Kidney (tissue), 22 donors: ENCODE data around the gene OSBPL10. TPM values are rescaled to one million over a fixed set of nuclear protein-coding genes. Genes with fewer than 3 reads are reported as not detected.

Experiments used
- DNase-seq, 5 donors: peaks; one replicate each; pipeline ENCODE4 v3.0.0-alpha.2; 2013 to 2020
- FAIRE-seq: peaks from 2 replicates; lab custom pipeline; 2012; peaks lifted over from hg19 to GRCh38; lab: Jason Lieb, UNC
- H3K27ac ChIP-seq, 2 donors: one replicate each; pipeline ENCODE4 v1.7.0; 2013; ENCODE audit warnings: low read depth in 2 of 2, low read length in 2 of 2, inconsistent platforms in 1 of 2
- H3K27me3 ChIP-seq: one replicate; pipeline ENCODE4 v1.7.1; 2013; ENCODE audit warnings: low read length, inconsistent platforms; ENCODE audit not compliant: control insufficient read depth, insufficient read depth
- H3K36me3 ChIP-seq, 3 donors: one replicate each; pipeline versions ENCODE4 v1.7.0 to v1.7.1; 2013; ENCODE audit warnings: low read length in 3 of 3, control low read depth in 1 of 3, inconsistent platforms in 1 of 3; ENCODE audit not compliant: insufficient read depth in 3 of 3, control insufficient read depth in 2 of 3
- H3K4me1 ChIP-seq, 3 donors: one replicate each; pipeline versions ENCODE4 v1.7.0 to v1.7.1; 2013; ENCODE audit warnings: low read length in 3 of 3, inconsistent platforms in 1 of 3, low read depth in 1 of 3; ENCODE audit not compliant: control insufficient read depth in 2 of 3, insufficient read depth in 2 of 3
- H3K4me3 ChIP-seq, 3 donors: one replicate each; pipeline versions ENCODE4 v1.7.0 to v1.8.1; 2013; ENCODE audit warnings: low read length in 3 of 3, control low read depth in 1 of 3, inconsistent platforms in 1 of 3
- H3K9ac ChIP-seq, 3 donors: one replicate each; pipeline versions ENCODE4 v1.7.0 to v1.7.1; 2013; ENCODE audit warnings: low read length in 3 of 3, control low read depth in 1 of 3, inconsistent platforms in 1 of 3
- H3K9me3 ChIP-seq, 3 donors: one replicate each; pipeline versions ENCODE4 v1.7.0 to v1.7.1; 2013; ENCODE audit warnings: low read length in 3 of 3, control low read depth in 1 of 3, inconsistent platforms in 1 of 3; ENCODE audit not compliant: control insufficient read depth in 2 of 3, insufficient read depth in 1 of 3
- CTCF ChIP-seq: IDR thresholded peaks from 3 replicates; pipeline ENCODE4 v1.5.1; 2012; ENCODE audit warnings: mild to moderate bottlenecking, moderate library complexity, borderline replicate concordance; ENCODE audit not compliant: insufficient read depth; ENCODE audit errors: extremely low read depth
- intact Hi-C: fragments of 100-400 bp; cut with DNase I; formaldehyde crosslinking; loops from one replicate; pipeline ENCODE4 v1.11.1; 2022
- long read RNA-seq, 10 donors: library from polyadenylated mRNA in 1 of 10; unstranded in 1 of 10; transcript quantifications; one replicate each; pipeline ENCODE4 v2.0.0 and lab custom pipeline, GENCODE V29; 2021 to 2026
- polyA plus RNA-seq: library from polyadenylated mRNA; stranded (reverse); fragments of 350-450 nt; fragmentation: Illumina TruSeq; extraction: RNeasy Lipid Tissue Mini Kit (QIAGEN cat#74804); gene quantifications from one replicate; pipeline ENCODE4 v1.2.3, GENCODE V29; 2014; ENCODE audit warnings: low read depth, low replicate concordance; ENCODE audit not compliant: insufficient read depth
- total RNA-seq: library from RNA; stranded (reverse); fragmentation: NEBNext Ultra II Directional; extraction: Animal tissue kit (Norgen Biotek cat#: 25700); gene quantifications from one replicate; pipeline ENCODE4 v1.2.1, GENCODE V29; 2021
- donor health status: control.
- donor health status: control.
- donor health status: control.
- donor health status: control.
- donor health status: control.
- donor health status: DM: yes; HTN: yes; CAD: no.
- donor health status: Normal renal cell carcinoma (clear cell type).

Gene OSBPL10
- 89.3 TPM for total RNA-seq
- polyA plus RNA-seq = 11.8 TPM
- long read RNA-seq, donor 1, full-length matches to known transcripts = 2 of 2 reads
- long read RNA-seq, donor 1, partial matches to known transcripts = 0 of 2 reads
- long read RNA-seq, donor 1, other reads (novel, unspliced or antisense) = 0 of 2 reads
- long read RNA-seq, donor 2, full-length matches to known transcripts = 1 of 7 reads
- long read RNA-seq, donor 2, partial matches to known transcripts = 6 of 7 reads
- long read RNA-seq, donor 2, other reads (novel, unspliced or antisense) = 0 of 7 reads
- long read RNA-seq, donor 3, full-length matches to known transcripts = 1 of 1 reads
- long read RNA-seq, donor 3, partial matches to known transcripts = 0 of 1 reads
- long read RNA-seq, donor 3, other reads (novel, unspliced or antisense) = 0 of 1 reads
- long read RNA-seq, donor 4, full-length matches to known transcripts = 3 of 3 reads
- long read RNA-seq, donor 4, partial matches to known transcripts = 0 of 3 reads
- long read RNA-seq, donor 4, other reads (novel, unspliced or antisense) = 0 of 3 reads
- long read RNA-seq, donor 5 = 0 reads
- long read RNA-seq, donor 6 = 0 reads
- long read RNA-seq, donor 7, full-length matches to known transcripts = 56 of 96 reads
- long read RNA-seq, donor 7, partial matches to known transcripts = 9 of 96 reads
- long read RNA-seq, donor 7, other reads (novel, unspliced or antisense) = 31 of 96 reads
- long read RNA-seq, donor 8, partial matches to known transcripts = 0 of 1 reads
- long read RNA-seq, donor 8, other reads (novel, unspliced or antisense) = 0 of 1 reads
- long read RNA-seq, donor 9, full-length matches to known transcripts = 2 of 2 reads
- long read RNA-seq, donor 9, partial matches to known transcripts = 0 of 2 reads
- long read RNA-seq, donor 9, other reads (novel, unspliced or antisense) = 0 of 2 reads
- long read RNA-seq, donor 10, full-length matches to known transcripts = 1 of 1 reads
- long read RNA-seq, donor 10, partial matches to known transcripts = 0 of 1 reads
- long read RNA-seq, donor 10, other reads (novel, unspliced or antisense) = 0 of 1 reads

- no peaks in the 10 kb centered on the region for H3K9me3 ChIP-seq
- FAIRE-seq (no peak), DNase-seq (peak; percentile 85 to 98 (median 89))
- peaks cover 0 to 7% (median 5%) of the 10 kb centered on the region in 3 donors for H3K4me1 ChIP-seq
- no peak for TF ChIP-seq CTCF
- intact Hi-C loops = no loop called here
- no peaks in the 10 kb centered on the region for H3K27me3 ChIP-seq
- peak within 1 kb of the TSS; percentile 62 to 73 (median 71) for H3K9ac ChIP-seq
- H3K4me3 ChIP-seq = peak within 1 kb of the TSS; percentile 76 to 90 (median 88)
- H3K36me3 ChIP-seq = no peaks in the 10 kb centered on the region
- peak within 1 kb of the TSS; percentile 87 to 92 for H3K27ac ChIP-seq
Observed at GRCh38 chr3:31981206-31982181, at the start of gene OSBPL10, which contains the start of gene ZNF860. TSS of gene OSBPL10 (minus strand) at chr3:31981262. CDS start at chr3:31981179, 83 bp downstream. TSS of gene ZNF860 (plus strand) at chr3:31981750. CDS start at chr3:31989080, 7,330 bp downstream.

GRCh38 chr3:32026593-32026992 is 45.5 kb upstream of the OSBPL10 start:
- H3K36me3 ChIP-seq = no peaks in the 10 kb centered on the region
- FAIRE-seq = no peak
- no peak for TF ChIP-seq CTCF
- H3K9ac ChIP-seq = no peak overlapping the region
- no peak overlapping the region for H3K4me3 ChIP-seq
- H3K9me3 ChIP-seq = no peaks in the 10 kb centered on the region
- H3K27ac ChIP-seq = no peak overlapping the region
- DNase-seq = no peak
- no peaks in the 10 kb centered on the region for H3K4me1 ChIP-seq
- no peaks in the 10 kb centered on the region for H3K27me3 ChIP-seq
- intact Hi-C loops = no loop called here

- Histone ChIP-seq H3K4me3 (no peak overlapping the region), H3K27me3 (no peaks in the 10 kb centered on the region), H3K27ac (no peak overlapping the region), H3K9ac (no peak overlapping the region), H3K36me3 (no peaks in the 10 kb centered on the region), H3K4me1 (no peaks in the 10 kb centered on the region), H3K9me3 (no peaks in the 10 kb centered on the region)
- intact Hi-C loops = no loop called here
- FAIRE-seq (no peak), DNase-seq (no peak)
- TF ChIP-seq CTCF = no peak
Observed at GRCh38 chr3:32022947-32023346, 41.9 kb upstream of the OSBPL10 start.
